GM18858 (cell line): Measurements from ENCODE around the gene CTDNEP1.

Experiments used
- ATAC-seq: cut with Tn5 transposase; IDR thresholded peaks from one replicate; pipeline ENCODE4 v1.9.1; 2021; ENCODE audit not compliant: unreplicated experiment

CTDNEP1 gene

GRCh38 chr17:7280519-7281073 is 29.1 kb upstream of the CTDNEP1 start:
- ATAC-seq: no peak

- no peak for ATAC-seq
These were observed 27.9 kb upstream of the CTDNEP1 start for GRCh38 chr17:7279448-7279847.

GRCh38 chr17:7266784-7267183 is 15.2 kb upstream of the CTDNEP1 start:
- no peak for ATAC-seq

- ATAC-seq: no peak
These were observed 12.2 kb upstream of the CTDNEP1 start for GRCh38 chr17:7263801-7264078.

- no peak for ATAC-seq
These were observed 11.6 kb upstream of the CTDNEP1 start for GRCh38 chr17:7262935-7263800.

GRCh38 chr17:7262192-7262934 is 10.8 kb upstream of the CTDNEP1 start, which contains the start of gene CLDN7:
TSS of gene CLDN7 (minus strand) at chr17:7262478. CDS start at chr17:7262043, 435 bp downstream.
- no peak for ATAC-seq

- ATAC-seq: no peak
These were observed 10.1 kb upstream of the CTDNEP1 start for GRCh38 chr17:7261379-7262191.

- no peak for ATAC-seq
These were observed 9.3 kb upstream of the CTDNEP1 start for GRCh38 chr17:7260651-7261378.

- no peak for ATAC-seq
These were observed 8.6 kb upstream of the CTDNEP1 start for GRCh38 chr17:7260151-7260550.

GRCh38 chr17:7259555-7259889 is 8.0 kb upstream of the CTDNEP1 start:
- no peak for ATAC-seq

- ATAC-seq: no peak
These were observed 7.4 kb upstream of the CTDNEP1 start for GRCh38 chr17:7258731-7259554.

- no peak for ATAC-seq
These were observed 5.4 kb upstream of the CTDNEP1 start for GRCh38 chr17:7256766-7257456.

- ATAC-seq: no peak
These were observed 3.0 kb upstream of the CTDNEP1 start for GRCh38 chr17:7254511-7254910.

- ATAC-seq: no peak
These were observed 1.5 kb upstream of the CTDNEP1 start for GRCh38 chr17:7253082-7253481.

GRCh38 chr17:7252176-7253043 is 876 bp upstream of the CTDNEP1 start, which contains the start of gene ELP5:
TSS of gene ELP5 (plus strand) at chr17:7252215. CDS start at chr17:7252551, 336 bp downstream.
- peak; percentile 40 for ATAC-seq

- no peak for ATAC-seq
These were observed 573 bp downstream of the CTDNEP1 start for GRCh38 chr17:7250695-7251627.

- no peak for ATAC-seq
These were observed 1.7 kb downstream of the CTDNEP1 start for GRCh38 chr17:7249830-7250229.
